NCI-H2029 (cell line): Measurements from ENCODE around the gene SHANK3.
A peak's percentile ranks its signal among the peaks of the same experiment; 100 is the strongest.

Experiments
- DNase-seq: peaks from one replicate; lab custom pipeline; 2025; lab: John Stamatoyannopoulos, UW

The SHANK3 gene

GRCh38 chr22:50678218-50678650 lies 5.6 kb downstream of the SHANK3 start:
- DNase-seq, result no peak

- DNase-seq, result no peak
These were observed 6.3 kb downstream of the SHANK3 start for GRCh38 chr22:50678651-50679521.

- DNase-seq, result no peak
These were observed 10.7 kb downstream of the SHANK3 start for GRCh38 chr22:50683086-50683993.

- DNase-seq, result no peak
These were observed 11.4 kb downstream of the SHANK3 start for GRCh38 chr22:50683994-50684371.

GRCh38 chr22:50684501-50684900 lies 11.9 kb downstream of the SHANK3 start:
- no peak for DNase-seq

- DNase-seq, result no peak
These were observed 12.4 kb downstream of the SHANK3 start for GRCh38 chr22:50684986-50685385.

- no peak for DNase-seq
These were observed 14.2 kb downstream of the SHANK3 start for GRCh38 chr22:50686794-50687193.

- no peak for DNase-seq
These were observed 15.2 kb downstream of the SHANK3 start for GRCh38 chr22:50687829-50688228.

- DNase-seq, result no peak
These were observed 15.8 kb downstream of the SHANK3 start for GRCh38 chr22:50688448-50688847.

- DNase-seq, result no peak
These were observed 18.9 kb downstream of the SHANK3 start for GRCh38 chr22:50691521-50691920.

- no peak for DNase-seq
These were observed 20.8 kb downstream of the SHANK3 start for GRCh38 chr22:50693462-50693861.

- no peak for DNase-seq
These were observed 21.5 kb downstream of the SHANK3 start for GRCh38 chr22:50694099-50694605.

GRCh38 chr22:50694766-50695420 lies 22.3 kb downstream of the SHANK3 start:
- DNase-seq, result no peak

GRCh38 chr22:50695421-50696250 lies 23.0 kb downstream of the SHANK3 start:
- DNase-seq, result peak; percentile 47

GRCh38 chr22:50696251-50696798 lies 23.7 kb downstream of the SHANK3 start:
- DNase-seq, result no peak

GRCh38 chr22:50696799-50697561 lies 24.4 kb downstream of the SHANK3 start:
- DNase-seq, result no peak

GRCh38 chr22:50697667-50698506 lies 25.3 kb downstream of the SHANK3 start:
- DNase-seq, result no peak

- DNase-seq, result no peak
These were observed 25.9 kb downstream of the SHANK3 start for GRCh38 chr22:50698546-50698945.
